Panc1 (cell line): ENCODE measurements around the gene ELAC2. TPM values are rescaled to one million over a fixed set of nuclear protein-coding genes. Genes with fewer than 3 reads are reported as not detected.

Experiments
- ATAC-seq: fragments of 200-7000 bp; cut with Tn5 transposase; 2 replicates; pipeline ENCODE4 v1.9.1; 2020; ENCODE audit warnings: mild to moderate bottlenecking, moderate library complexity
- BruUV-seq: library from RNA; stranded (reverse); fragments of 400-500 nt; replicated peaks from 2 replicates; lab custom pipeline; 2021; lab: Mats Ljungman, UMichigan
- CTCF ChIA-PET: fragments of 300-600 bp; sonication (Branson Sonifier 250); formaldehyde crosslinking; loops from one replicate; lab custom pipeline; 2022; ENCODE audit warnings: antibody characterized with exemption; lab: Charles Lee
- POLR2A ChIA-PET: fragments of 300-600 bp; sonication (Branson Sonifier 250); formaldehyde crosslinking; loops from one replicate; lab custom pipeline; 2022; ENCODE audit warnings: antibody characterized with exemption; lab: Charles Lee
- DNase-seq: peaks from one replicate; pipeline ENCODE4 v3.0.0-alpha.2; 2010; ENCODE audit warnings: low read depth, low spot score
- H3K27ac ChIP-seq: 2 replicates; pipeline ENCODE4 v1.5.1; 2011; ENCODE audit warnings: mild to moderate bottlenecking, low read length, inconsistent platforms
- H3K27me3 ChIP-seq: fragments of 200-500 bp; sonication (Bioruptor generic); 2 replicates; pipeline ENCODE4 v1.6.0; 2014; ENCODE audit warnings: low read length, inconsistent platforms; ENCODE audit not compliant: control insufficient read depth, insufficient read depth
- H3K36me3 ChIP-seq: fragments of 200-500 bp; sonication (Bioruptor generic); 2 replicates; pipeline ENCODE4 v1.5.1; 2014; ENCODE audit warnings: inconsistent platforms, mild to moderate bottlenecking, low read length, moderate library complexity; ENCODE audit not compliant: control insufficient read depth, insufficient read depth
- H3K4me1 ChIP-seq: 2 replicates; pipeline ENCODE4 v1.5.1; 2011; ENCODE audit warnings: inconsistent platforms, mild to moderate bottlenecking, low read length, moderate library complexity; ENCODE audit not compliant: control insufficient read depth, insufficient read depth
- H3K4me3 ChIP-seq, 2 experiments: 2 replicates each; pipeline ENCODE4 v1.5.1; 2011 to 2012; ENCODE audit warnings: low read depth in 2 of 2, low read length in 2 of 2, mild to moderate bottlenecking in 2 of 2, inconsistent platforms in 1 of 2, moderate library complexity in 1 of 2
- H3K9me3 ChIP-seq: fragments of 200-500 bp; sonication (Bioruptor generic); 2 replicates; pipeline ENCODE4 v1.5.1; 2014; ENCODE audit warnings: low read depth, mild to moderate bottlenecking, inconsistent platforms, low read length, moderate library complexity; ENCODE audit not compliant: control insufficient read depth, insufficient read depth
- CTCF ChIP-seq: fragments of 450-650 bp; IDR thresholded peaks from 2 replicates; pipeline ENCODE4 v1.5.1; 2017; ENCODE audit warnings: mild to moderate bottlenecking
- POLR2AphosphoS5 ChIP-seq: IDR thresholded peaks from 2 replicates; pipeline ENCODE4 v1.6.1; 2012; ENCODE audit warnings: mild to moderate bottlenecking, low read depth, low read length, moderate library complexity
- REST ChIP-seq, 2 experiments: IDR thresholded peaks; 2 replicates each; pipeline ENCODE4 v1.6.1; 2011 to 2012; ENCODE audit warnings: low read depth in 2 of 2, control low read depth in 1 of 2, low read length in 1 of 2, mild to moderate bottlenecking in 1 of 2, moderate library complexity in 1 of 2; ENCODE audit not compliant: insufficient read depth in 1 of 2
- SIN3A ChIP-seq: IDR thresholded peaks from 2 replicates; pipeline ENCODE4 v1.6.1; 2012; ENCODE audit warnings: low read depth, mild to moderate bottlenecking, low read length, moderate library complexity, borderline replicate concordance; ENCODE audit not compliant: insufficient read depth
- TCF7L2 ChIP-seq: IDR thresholded peaks from 2 replicates; pipeline ENCODE4 v1.6.1; 2011; ENCODE audit warnings: mild to moderate bottlenecking, low read depth, low read length, inconsistent platforms
- in situ Hi-C: cut with HindIII; loops from 2 replicates; pipeline ENCODE4 v1.10.0; 2016; ENCODE audit warnings: low sequenced_read_pairs, low pct_unique_long_range_greater_than_20kb
- intact Hi-C: fragments of 100-400 bp; cut with micrococcal nuclease; formaldehyde crosslinking; loops from one replicate; pipeline ENCODE4 v1.10.0; 2022; ENCODE audit not compliant: unreplicated experiment
- total RNA-seq: library from RNA; stranded (reverse); gene quantifications from one replicate; pipeline ENCODE4 v1.2.1, GENCODE V29; 2021; ENCODE audit not compliant: unreplicated experiment

The ELAC2 gene
- total RNA-seq, 1 experiment from 2014 or later = 52.7 TPM

DNA sequence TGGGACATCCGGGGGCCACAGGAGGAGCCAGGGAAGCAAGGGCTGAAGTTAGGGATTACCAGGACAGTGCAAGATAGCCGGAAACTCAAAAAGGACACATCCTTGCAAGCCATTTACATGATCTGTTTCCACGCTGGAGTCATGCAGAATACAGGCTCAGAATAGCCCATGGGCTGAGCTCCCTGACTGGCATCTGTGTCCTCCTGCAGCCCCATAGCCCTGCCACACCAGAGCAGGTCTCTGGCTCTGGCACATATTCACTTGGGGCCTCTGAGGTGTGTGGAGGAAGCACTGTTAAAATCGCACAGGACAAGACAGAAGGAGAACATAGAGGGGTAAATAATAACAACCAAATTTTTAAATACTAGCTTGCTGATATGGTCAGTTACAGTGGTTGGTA is 65.8 kb downstream of the ELAC2 start:
- no peak for TF ChIP-seq POLR2AphosphoS5
- TF ChIP-seq SIN3A = no peak
- TF ChIP-seq CTCF = no peak
- no peak for TF ChIP-seq TCF7L2
- no peak for TF ChIP-seq REST (IDR thresholded peaks at IDR 0.05; ENCODE audit: insufficient read depth in 1 of 2, low read depth in 2 of 2, low read length in 1 of 2)
- DNase-seq (no peak), ATAC-seq (no peak)
- intact Hi-C loops (no loop called here), in situ Hi-C loops (no loop called here)
- no TSS peak for BruUV-seq
- Histone ChIP-seq H3K27ac (no peak overlapping the region), H3K4me1 (no peaks in the 10 kb centered on the region), H3K9me3 (no peaks in the 10 kb centered on the region), H3K36me3 (no peaks in the 10 kb centered on the region), H3K27me3 (no peaks in the 10 kb centered on the region), H3K4me3 (no peak overlapping the region)
- POLR2A ChIA-PET = no interaction called here
- CTCF ChIA-PET = no interaction called here

GRCh38 chr17:12947047-12947446 is 70.8 kb downstream of the ELAC2 start:
- in situ Hi-C loops = no loop called here
- no peaks in the 10 kb centered on the region for H3K4me1 ChIP-seq
- H3K27ac ChIP-seq = no peak overlapping the region
- TF ChIP-seq SIN3A = no peak
- no peak for TF ChIP-seq REST (IDR thresholded peaks at IDR 0.05; ENCODE audit: insufficient read depth in 1 of 2, low read depth in 2 of 2, low read length in 1 of 2)
- TF ChIP-seq TCF7L2 = no peak
- no peak for TF ChIP-seq CTCF
- TF ChIP-seq POLR2AphosphoS5 = no peak
- ChIA-PET CTCF (no interaction called here), POLR2A (interaction anchor here (0.6 kb wide), 1 partner anchor 428 kb away, joined by 4 read pairs; no protein-coding TSS in a partner anchor)
- BruUV-seq = no TSS peak
- DNase-seq = no peak
- no peaks in the 10 kb centered on the region for H3K9me3 ChIP-seq
- intact Hi-C loops = no loop called here
- no peak for ATAC-seq
- no peaks in the 10 kb centered on the region for H3K36me3 ChIP-seq
- no peaks in the 10 kb centered on the region for H3K27me3 ChIP-seq
- H3K4me3 ChIP-seq = no peak overlapping the region

Other genes with a start within 250 kb of the ELAC2 start
- gene ARHGAP44, start 228.5 kb downstream of the ELAC2 start, total RNA-seq = 0.80 TPM